NB4 (cell line): ENCODE data around the gene PRR5L.

Experiments
- CTCF ChIP-seq: IDR thresholded peaks from one replicate; pipeline ENCODE4 v1.5.1; 2012; ENCODE audit warnings: low read depth, low read length
- MYC ChIP-seq: IDR thresholded peaks from 2 replicates; pipeline ENCODE4 v1.6.1; 2011; ENCODE audit warnings: low read depth, low read length
- POLR2A ChIP-seq: IDR thresholded peaks from 2 replicates; pipeline ENCODE4 v1.6.1; 2011; ENCODE audit warnings: mild to moderate bottlenecking; ENCODE audit not compliant: insufficient read length; ENCODE audit errors: extremely low read depth

DNA sequence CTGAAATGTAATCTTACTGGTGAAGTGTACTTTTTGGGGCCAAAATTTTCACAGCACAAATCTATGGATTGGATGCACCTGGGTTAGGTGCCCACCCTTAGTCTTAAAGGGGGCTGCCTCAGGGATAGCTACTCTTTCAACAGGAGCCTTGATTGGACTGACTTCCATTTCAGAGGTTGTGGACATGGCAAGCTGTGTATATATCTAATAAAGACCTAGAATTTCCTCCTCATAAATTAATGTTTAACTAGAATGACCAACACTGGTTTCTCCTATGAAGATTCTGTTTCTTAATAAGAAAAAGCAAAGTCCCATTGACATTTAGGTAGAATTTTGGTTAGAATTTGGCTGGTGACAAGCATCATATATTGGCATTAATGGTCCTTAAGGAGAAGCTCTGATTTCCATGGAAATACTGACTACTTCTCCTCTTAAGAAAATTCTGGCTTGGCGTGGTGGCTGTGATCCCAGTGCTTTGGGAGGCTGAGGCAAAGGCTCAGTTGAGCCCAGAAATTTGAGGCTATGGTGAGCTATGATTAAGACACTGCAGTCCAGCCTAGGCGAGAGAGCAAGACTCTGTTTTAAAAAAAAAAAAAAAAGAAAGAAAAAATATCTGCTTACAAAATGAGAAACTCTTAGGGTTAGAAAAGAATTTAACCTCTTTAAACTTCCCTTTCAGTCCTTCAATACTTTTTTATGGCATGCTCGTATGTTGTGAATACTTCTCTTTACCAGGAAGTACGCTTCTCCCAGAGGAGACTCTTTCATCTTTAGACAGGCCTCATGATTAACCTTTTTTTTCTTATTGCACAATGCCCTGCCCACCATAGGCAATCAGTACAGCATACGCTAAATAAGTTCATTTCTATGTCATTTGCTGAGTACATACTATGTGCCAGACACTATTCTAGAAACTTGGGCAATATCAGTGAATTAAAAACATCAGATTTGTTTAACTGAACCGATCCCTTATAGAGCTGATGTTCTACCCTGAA is 77.2 kb downstream of the PRR5L start:
- TF ChIP-seq CTCF (no peak), MYC (no peak), POLR2A (no peak)
